COLO829 (cell line): Measurements from ENCODE around the gene EOMES.

Experiments
- DNase-seq: peaks from one replicate; pipeline ENCODE4 v3.0.0; 2012; ENCODE audit warnings: low spot score

EOMES gene

GRCh38 chr3:27720899-27721716, 1.0 kb downstream of the EOMES start:
- DNase-seq, result no peak

DNA sequence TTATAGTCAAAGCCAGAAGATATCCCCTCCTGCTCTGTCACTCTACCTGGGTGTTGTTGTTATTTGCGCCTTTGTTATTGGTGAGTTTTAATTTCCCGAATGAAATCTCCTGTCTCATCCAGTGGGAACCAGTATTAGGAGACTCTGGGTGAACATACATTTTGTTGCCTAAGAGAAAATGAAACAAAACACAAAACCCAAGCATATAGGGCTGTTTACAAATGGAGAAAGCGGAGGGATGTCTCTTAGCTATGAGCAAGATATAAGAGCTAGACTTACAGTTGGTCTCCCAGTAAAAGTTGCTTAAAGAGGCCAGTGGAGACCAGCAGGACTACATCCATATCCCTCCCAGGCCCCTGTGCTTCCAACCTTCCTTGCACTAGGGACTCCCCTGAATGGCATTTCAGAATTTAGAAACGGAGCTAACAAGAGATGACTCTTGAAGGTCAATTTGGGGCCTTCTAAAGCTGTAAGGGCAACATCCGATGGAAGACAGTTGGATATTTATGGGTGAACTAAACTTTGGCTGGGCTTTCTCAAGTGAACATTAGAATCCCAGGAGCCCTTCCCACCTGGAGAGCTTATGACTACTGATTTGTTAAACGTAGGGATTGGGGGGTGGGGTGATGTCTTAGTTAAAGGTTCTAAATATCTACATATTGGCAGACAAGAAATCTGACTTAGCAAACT, 2.7 kb downstream of the EOMES start:
- no peak for DNase-seq

DNA sequence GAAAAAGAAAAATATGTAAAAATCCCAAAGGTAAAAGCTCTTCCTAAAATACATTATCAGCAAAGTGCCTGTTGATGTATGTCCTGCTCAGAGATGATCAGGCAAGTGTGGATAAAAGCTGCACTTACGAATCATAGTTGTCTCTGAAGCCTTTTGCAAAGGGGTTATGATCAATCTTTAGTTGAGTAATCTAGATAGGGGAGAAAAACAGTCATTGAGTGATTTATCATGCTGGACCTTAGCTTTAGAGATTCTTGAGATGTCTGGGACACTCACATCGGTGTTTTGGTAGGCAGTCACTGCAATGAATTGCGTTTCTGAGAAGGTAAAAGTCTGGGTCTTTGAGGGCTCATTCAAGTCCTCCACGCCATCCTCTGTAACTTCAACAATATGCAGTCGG, 3.7 kb downstream of the EOMES start:
- no peak for DNase-seq

DNA sequence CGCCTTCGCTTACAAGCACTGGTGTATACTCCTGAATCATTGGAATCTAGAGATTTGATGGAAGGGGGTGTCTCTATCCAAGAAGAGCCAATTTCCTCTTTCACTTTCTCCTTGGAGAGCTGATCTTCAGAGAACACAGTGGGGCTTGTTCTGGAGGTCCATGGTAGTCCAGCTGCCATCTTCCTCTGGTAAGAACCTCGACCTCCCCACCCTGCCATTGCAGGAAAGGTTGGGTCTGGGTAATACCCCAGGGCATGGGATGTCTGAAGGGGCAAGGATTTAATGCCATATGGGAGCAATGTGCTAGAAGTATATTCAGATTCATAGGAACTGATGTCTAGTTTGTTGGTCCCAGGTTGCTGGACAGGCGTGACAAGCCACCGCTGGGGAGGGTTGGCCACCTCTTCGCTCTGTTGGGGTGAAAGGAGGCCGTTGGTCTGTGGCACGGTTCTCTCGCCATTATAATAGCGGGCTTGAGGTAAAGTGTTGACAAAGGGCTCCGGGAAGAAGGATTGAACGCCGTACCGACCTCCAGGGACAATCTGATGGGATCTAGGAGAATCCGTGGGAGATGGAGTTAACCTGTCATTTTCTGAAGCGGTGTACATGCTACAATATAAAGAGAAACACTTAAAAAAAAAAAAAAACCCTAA, 4.8 kb downstream of the EOMES start:
- DNase-seq, result no peak

DNA sequence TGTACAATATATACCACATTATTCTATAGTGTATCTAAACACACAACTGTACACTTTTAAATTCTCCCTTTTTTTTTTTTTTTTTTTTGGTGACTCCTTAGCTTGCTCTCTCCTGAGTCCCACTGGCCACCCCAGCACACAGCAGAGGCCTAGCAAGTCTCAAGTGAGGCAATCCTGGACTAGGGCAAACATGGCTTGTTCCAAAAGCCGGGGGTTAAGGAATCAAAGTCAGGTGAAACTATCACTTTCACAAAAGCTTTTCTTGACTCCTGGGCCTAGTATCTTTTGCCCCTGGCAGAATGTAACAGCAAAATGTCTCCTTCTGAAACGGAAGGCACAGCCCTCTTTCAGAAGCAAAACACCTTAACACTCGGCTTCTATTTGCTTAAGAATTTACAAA, 5.8 kb downstream of the EOMES start:
- DNase-seq, result no peak

DNA sequence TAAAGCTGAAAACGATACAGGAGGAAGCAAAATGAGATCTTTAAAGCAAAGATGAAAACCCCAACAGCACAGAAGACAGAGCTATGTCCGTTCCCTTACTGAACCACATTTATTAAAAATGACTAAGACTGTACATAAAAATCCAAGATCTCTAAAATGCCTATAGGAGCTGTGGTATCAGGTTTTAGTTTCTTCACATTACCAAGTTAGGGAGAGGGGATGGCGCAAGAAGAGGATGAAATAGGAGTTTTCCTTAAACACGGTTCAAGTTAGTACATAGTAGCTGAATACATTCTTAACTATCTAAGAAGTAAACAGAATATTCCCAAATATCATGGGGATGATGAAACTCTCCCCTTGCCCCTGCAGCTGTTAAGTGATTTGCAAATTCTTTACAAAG, 6.3 kb downstream of the EOMES start:
- no peak for DNase-seq

DNA sequence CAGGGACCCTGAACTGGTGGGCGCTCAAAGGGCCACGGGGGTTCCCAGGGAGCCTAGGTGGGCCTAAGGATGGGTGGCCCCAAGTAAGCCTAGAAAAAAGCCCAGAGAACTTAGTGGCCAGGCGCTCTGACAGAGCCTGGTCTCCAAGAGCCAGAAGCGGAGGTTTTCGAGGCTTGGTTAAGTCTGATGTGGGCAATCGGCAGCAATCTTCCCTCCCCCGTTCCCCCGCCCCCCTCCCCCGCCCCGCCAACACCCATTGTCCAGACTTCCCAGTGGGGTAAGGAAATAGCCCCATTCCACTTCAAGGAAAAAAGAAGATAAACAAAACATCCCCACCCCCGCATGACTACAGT, 6.7 kb downstream of the EOMES start:
- DNase-seq, result no peak

GRCh38 chr3:27714692-27715453, 7.2 kb downstream of the EOMES start:
- no peak for DNase-seq

- DNase-seq, result no peak
These were observed 8.0 kb downstream of the EOMES start for GRCh38 chr3:27714146-27714526.

GRCh38 chr3:27713435-27714145, 8.5 kb downstream of the EOMES start:
- DNase-seq, result no peak

GRCh38 chr3:27713078-27713423, 9.1 kb downstream of the EOMES start:
- no peak for DNase-seq

DNA sequence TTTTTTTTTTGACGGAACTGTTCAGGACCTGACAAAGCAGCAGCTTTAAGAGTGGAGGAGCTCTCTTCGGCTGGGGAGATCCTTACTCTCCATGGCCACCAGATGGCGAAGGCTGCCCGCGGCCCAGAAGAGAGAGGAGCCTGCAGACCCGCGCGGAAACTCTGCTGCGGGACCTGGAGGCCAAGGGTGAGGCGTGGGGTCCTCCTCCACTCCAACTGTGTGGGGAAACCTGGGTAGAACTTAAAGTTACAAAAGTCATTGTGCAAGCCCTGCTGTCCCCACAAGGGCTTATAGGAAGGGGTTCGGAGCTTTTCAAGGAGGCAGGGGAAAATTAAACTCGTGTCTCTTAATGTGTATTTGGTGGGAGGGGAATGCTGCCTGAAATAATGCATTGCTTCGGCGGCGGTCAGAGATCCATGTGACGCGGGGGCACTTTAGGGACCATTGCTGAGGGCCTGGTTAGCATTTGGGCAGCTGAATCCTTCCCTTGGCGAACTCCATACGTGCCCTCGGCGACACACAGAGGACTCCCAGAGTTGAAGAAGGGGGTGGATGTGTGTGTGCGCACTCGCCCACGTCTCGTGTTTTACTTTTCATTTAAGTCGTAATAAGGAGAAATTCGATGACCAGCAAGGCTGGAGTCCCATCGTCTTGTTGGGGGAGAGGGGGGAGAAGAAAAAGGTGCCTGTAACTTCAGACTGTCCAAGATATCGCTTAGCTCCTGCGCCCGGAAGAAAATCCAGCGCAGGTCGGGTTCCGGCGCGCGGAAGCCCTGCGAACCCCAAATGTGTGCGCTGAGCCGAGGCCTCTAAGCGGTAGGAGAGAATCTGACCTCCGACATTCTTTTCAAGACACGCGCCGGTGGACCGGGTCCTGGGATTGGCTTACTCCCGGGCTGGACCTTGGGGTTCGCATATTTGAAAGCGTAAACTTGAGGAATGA, 9.7 kb downstream of the EOMES start:
- DNase-seq, result peak; percentile 92

- DNase-seq, result no peak
These were observed 13.9 kb downstream of the EOMES start for GRCh38 chr3:27708250-27708649.

DNA sequence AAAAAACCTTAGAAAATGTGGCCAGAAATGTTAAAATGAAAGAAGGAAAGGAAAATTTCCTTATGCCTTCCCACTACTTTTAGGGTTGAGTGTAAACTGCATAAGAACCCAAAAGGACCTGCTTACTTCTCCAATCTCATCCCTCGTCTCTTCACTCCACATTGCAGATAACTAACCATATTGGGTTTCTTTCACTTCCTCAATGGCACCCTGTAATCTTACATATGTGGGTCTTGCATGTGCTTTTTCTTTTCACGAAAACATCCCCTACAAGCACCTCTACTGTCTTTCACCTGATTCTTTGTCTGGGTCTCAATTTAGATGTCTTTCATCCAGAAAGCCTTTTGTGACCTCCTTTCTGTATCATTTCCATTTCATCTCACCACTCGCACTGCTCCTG, 23.1 kb downstream of the EOMES start:
- DNase-seq, result no peak

DNA sequence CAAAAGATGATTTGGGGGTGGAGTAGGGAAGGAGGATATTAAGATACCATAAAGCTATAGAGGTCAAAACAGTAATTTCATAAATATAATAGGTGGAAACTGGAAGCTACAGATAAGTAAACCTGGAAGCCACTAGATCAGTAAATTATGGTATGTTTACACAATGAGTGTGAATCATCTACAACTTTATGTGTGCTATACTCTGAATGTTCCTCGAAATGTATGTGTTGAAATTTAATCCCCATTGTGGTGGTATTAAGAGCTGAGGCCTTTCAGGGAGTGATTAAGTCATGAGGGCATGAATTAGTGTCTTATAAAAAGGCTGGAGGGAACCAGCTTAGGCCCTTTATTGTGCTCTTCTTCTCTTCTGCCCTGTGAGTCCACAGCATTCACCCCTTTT, 25.2 kb downstream of the EOMES start:
- no peak for DNase-seq

DNA sequence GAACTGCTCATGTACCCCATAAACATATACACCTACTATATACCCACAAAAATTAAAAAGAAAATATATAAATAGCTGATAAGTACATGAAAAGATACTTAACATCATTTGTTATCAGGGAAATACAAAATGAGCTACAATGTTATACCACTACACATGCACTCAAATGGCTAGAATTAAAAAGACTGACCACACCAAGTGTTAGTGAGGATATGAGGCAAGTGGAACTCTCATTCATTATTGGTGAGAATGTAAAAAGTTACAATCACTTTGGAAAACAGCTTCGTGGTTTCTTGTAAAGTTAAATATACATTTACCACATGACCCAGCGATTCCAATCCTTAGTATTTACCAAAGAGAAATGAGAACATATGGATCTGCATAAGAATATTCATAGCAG, 26.5 kb downstream of the EOMES start:
- DNase-seq, result no peak

GRCh38 chr3:27688053-27688452, 34.1 kb downstream of the EOMES start:
- no peak for DNase-seq

GRCh38 chr3:27686642-27687041, 35.5 kb downstream of the EOMES start:
- DNase-seq, result no peak

GRCh38 chr3:27685474-27685873, 36.6 kb downstream of the EOMES start:
- DNase-seq, result no peak

DNA sequence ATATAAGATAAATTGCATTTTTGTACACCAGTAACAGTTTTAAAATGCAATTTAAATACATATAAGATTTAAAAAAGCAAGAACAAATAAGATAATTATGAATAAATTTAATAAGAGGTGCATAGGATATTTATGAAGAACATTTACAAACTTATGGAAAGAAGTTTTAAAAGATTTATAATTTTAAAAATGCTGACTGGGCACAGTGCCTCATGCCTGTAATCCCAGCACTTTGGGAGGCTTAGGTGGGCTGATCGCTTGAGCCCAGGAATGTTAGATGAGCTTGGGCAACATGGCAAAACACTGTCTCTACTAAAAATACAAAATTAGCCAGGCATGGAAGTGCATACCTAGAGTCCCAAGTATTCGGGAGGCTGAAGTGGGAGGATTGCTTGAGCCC, 37.8 kb downstream of the EOMES start:
- DNase-seq, result no peak

DNA sequence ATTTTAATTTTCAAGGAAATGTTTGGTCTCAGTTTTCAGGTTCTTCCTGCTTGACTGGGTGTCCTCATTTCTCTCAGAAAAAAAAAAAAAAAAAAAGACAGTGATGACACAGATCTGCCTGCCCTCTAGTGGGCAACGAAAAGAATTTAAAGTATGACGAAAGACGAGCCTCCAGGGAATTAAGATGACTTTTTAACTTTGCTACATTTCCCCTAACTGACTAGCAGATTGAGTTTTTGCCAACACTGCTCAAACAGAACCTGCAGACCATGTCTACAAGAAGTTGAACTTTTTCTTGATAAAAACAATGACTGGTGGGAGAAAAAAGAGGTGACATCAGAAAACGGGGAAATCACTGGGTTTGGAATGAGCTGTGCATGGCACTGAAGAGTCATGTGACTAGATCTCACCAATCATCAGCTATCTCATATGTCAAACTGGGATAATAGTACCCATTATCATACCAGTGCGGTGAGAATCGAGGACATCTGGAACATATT, 40.8 kb downstream of the EOMES start:
- peak; percentile 90 for DNase-seq
